Measurements from ENCODE around the gene FKBP15.
"Not testable (repeated sequence)": the region's sequence is repeated elsewhere in the genome, so short reads cannot be mapped to it uniquely, and the experiment has no call there.

Gene FKBP15

GRCh38 chr9:113181165-113181564 is 39.9 kb downstream of the FKBP15 start:
- DNase-seq: no peak

- DNase-seq: no peak
These were observed 41.2 kb downstream of the FKBP15 start for GRCh38 chr9:113179839-113180238.

- DNase-seq: no peak
These were observed 43.0 kb downstream of the FKBP15 start for GRCh38 chr9:113178087-113178486.

- no peak for DNase-seq
These were observed 43.8 kb downstream of the FKBP15 start for GRCh38 chr9:113177251-113177650.

- DNase-seq: no peak
These were observed 44.3 kb downstream of the FKBP15 start for GRCh38 chr9:113176803-113177202.

- no peak for DNase-seq
These were observed 47.7 kb downstream of the FKBP15 start for GRCh38 chr9:113173341-113173740.

- no peak for DNase-seq
These were observed 52.3 kb downstream of the FKBP15 start for GRCh38 chr9:113168809-113169208.

GRCh38 chr9:113166039-113166438 is 55.0 kb downstream of the FKBP15 start:
- DNase-seq: no peak

- no peak for DNase-seq
These were observed 56.4 kb downstream of the FKBP15 start for GRCh38 chr9:113164536-113165300.

- DNase-seq: no peak
These were observed 58.1 kb downstream of the FKBP15 start for GRCh38 chr9:113163001-113163400.

GRCh38 chr9:113160571-113160970 is 60.5 kb downstream of the FKBP15 start:
- DNase-seq: no peak

GRCh38 chr9:113158446-113158845 is 62.6 kb downstream of the FKBP15 start:
- DNase-seq: no peak

GRCh38 chr9:113156880-113157279 is 64.2 kb downstream of the FKBP15 start:
- no peak for DNase-seq

GRCh38 chr9:113155911-113156588 is 65.0 kb downstream of the FKBP15 start:
- DNase-seq: peak; percentile 83 to 85

GRCh38 chr9:113154946-113155345 is 66.1 kb downstream of the FKBP15 start:
- DNase-seq: peak; percentile 81 to 84

- peak; percentile 8 to 16 for DNase-seq
These were observed 66.6 kb downstream of the FKBP15 start for GRCh38 chr9:113154471-113154870.

GRCh38 chr9:113153599-113153998 is 67.5 kb downstream of the FKBP15 start:
- DNase-seq: no peak

GRCh38 chr9:113152699-113153098 is 68.4 kb downstream of the FKBP15 start:
- no peak for DNase-seq

- peak; percentile 47 to 57 for DNase-seq
These were observed 69.1 kb downstream of the FKBP15 start for GRCh38 chr9:113151696-113152630.

GRCh38 chr9:113150670-113151611 is 70.1 kb downstream of the FKBP15 start, which contains the start of gene SLC31A2:
SLC31A2 (plus strand) TSS chr9:113151007; CDS start chr9:113151075, 68 bp downstream.
- peak; percentile 65 to 76 for DNase-seq

GRCh38 chr9:113149561-113149960 is 71.5 kb downstream of the FKBP15 start:
- DNase-seq: not testable (repeated sequence)
